Measurements from ENCODE around the gene DNASE2.

GRCh38 chr19:12840091-12841079 is 40.9 kb downstream of the DNASE2 start:
- TF ChIP-seq POLR2A (IDR thresholded peaks at IDR 0.05; ENCODE audit: low read length) = no peak
- no peak for TF ChIP-seq GATA1 (IDR thresholded peaks at IDR 0.05; ENCODE audit: low read depth, low read length)
